HuH-7.5 (cell line): ENCODE measurements around the gene SLC51A.
"Not testable (repeated sequence)": the region's sequence is repeated elsewhere in the genome, so short reads cannot be mapped to it uniquely, and the experiment has no call there.

ENCODE experiments used
- DNase-seq: peaks from one replicate; pipeline ENCODE4 v3.0.0; 2011; ENCODE audit warnings: low spot score

The SLC51A gene

GRCh38 chr3:196241704-196242103, 25.4 kb downstream of the SLC51A start:
- DNase-seq = no peak

GRCh38 chr3:196244166-196244565, 27.8 kb downstream of the SLC51A start:
- DNase-seq = not testable (repeated sequence)

GRCh38 chr3:196246612-196247308, 30.4 kb downstream of the SLC51A start:
- DNase-seq = no peak

- DNase-seq = no peak
Observed at GRCh38 chr3:196251918-196252317, 35.6 kb downstream of the SLC51A start.

GRCh38 chr3:196254376-196255283, 38.3 kb downstream of the SLC51A start:
- DNase-seq = no peak

- DNase-seq = no peak
Observed at GRCh38 chr3:196255776-196256175, 39.4 kb downstream of the SLC51A start.

- no peak for DNase-seq
Observed at GRCh38 chr3:196260784-196261183, 44.5 kb downstream of the SLC51A start.

- no peak for DNase-seq
Observed at GRCh38 chr3:196263819-196264218, 47.5 kb downstream of the SLC51A start.

- no peak for DNase-seq
Observed at GRCh38 chr3:196268284-196269163, 52.2 kb downstream of the SLC51A start.

- no peak for DNase-seq
Observed at GRCh38 chr3:196270499-196270898, 54.2 kb downstream of the SLC51A start.

GRCh38 chr3:196272826-196273225, 56.5 kb downstream of the SLC51A start:
- no peak for DNase-seq

GRCh38 chr3:196273655-196274054, 57.3 kb downstream of the SLC51A start:
- no peak for DNase-seq

- DNase-seq = no peak
Observed at GRCh38 chr3:196274585-196274984, 58.3 kb downstream of the SLC51A start.

- no peak for DNase-seq
Observed at GRCh38 chr3:196275126-196275525, 58.8 kb downstream of the SLC51A start.

GRCh38 chr3:196280689-196281440, 64.5 kb downstream of the SLC51A start:
- no peak for DNase-seq

- DNase-seq = no peak
Observed at GRCh38 chr3:196281962-196282361, 65.6 kb downstream of the SLC51A start.
